ENCODE measurements around the gene STK32B.

- TF ChIP-seq CTCF (conservative IDR thresholded peaks at IDR 0.05; ENCODE audit: low read length) (no peak), EZH2phosphoT487 (IDR thresholded peaks at IDR 0.05; ENCODE audit: borderline replicate concordance) (no peak)
These were observed 314.7 kb downstream of the STK32B start for GRCh38 chr4:5366009-5366386.

Measured in Loucy (cell line).